Measurements from ENCODE around the gene CST9L.
A peak's percentile ranks its signal among the peaks of the same experiment; 100 is the strongest.

CST9L gene

DNA sequence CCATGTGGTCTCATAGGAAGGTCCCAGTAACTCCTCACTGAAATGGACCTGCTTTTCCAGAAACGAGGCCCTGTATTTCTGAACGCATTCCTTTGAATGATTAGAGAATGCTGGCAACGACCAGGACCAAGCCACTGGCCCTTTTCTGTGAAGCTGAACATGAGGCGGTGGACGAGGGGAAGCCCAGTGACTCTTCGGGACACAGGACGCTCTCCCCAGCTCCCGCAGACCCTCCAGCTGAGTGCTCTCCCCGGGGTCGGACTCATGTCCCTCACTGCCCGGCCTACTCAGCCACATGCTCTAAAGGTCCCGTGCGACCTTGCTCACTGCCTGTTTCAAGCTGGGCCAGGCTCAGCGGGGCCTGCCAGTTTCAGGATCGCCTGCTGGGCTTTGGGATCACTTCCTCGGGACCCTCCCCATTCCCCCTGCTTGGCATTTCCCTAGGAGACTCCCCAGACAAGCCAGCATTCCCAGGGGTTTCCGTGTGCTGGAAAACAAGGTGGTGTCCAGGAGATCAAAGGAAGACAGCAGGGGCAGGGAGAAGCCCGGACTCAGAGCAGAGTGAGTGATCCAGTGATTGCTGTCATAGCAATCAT, 40.1 kb upstream of the CST9L start:
- TF ChIP-seq, protein P1, sequence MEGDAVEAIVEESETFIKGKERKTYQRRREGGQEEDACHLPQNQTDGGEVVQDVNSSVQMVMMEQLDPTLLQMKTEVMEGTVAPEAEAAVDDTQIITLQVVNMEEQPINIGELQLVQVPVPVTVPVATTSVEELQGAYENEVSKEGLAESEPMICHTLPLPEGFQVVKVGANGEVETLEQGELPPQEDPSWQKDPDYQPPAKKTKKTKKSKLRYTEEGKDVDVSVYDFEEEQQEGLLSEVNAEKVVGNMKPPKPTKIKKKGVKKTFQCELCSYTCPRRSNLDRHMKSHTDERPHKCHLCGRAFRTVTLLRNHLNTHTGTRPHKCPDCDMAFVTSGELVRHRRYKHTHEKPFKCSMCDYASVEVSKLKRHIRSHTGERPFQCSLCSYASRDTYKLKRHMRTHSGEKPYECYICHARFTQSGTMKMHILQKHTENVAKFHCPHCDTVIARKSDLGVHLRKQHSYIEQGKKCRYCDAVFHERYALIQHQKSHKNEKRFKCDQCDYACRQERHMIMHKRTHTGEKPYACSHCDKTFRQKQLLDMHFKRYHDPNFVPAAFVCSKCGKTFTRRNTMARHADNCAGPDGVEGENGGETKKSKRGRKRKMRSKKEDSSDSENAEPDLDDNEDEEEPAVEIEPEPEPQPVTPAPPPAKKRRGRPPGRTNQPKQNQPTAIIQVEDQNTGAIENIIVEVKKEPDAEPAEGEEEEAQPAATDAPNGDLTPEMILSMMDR (IDR thresholded peaks at IDR 0.05): no peak
- no peak overlapping the region for H3K27ac ChIP-seq
- intact Hi-C loops (cut with DNase I; ENCODE audit: low total_unique reads): loop anchor here (10.0 kb wide), 2 partner anchors 164 to 264 kb away; no protein-coding TSS in a partner anchor
- no peaks in the 10 kb centered on the region for H3K36me3 ChIP-seq
- H3K27me3 ChIP-seq: peaks cover 0 to 8% of the 10 kb centered on the region in 2 donors
- peaks cover 0 to 21% (median under 1%) of the 10 kb centered on the region in 4 donors for H3K4me1 ChIP-seq
- no peak for DNase-seq
- no peak overlapping the region for H3K4me3 ChIP-seq
- no peaks in the 10 kb centered on the region for H3K9me3 ChIP-seq

DNA sequence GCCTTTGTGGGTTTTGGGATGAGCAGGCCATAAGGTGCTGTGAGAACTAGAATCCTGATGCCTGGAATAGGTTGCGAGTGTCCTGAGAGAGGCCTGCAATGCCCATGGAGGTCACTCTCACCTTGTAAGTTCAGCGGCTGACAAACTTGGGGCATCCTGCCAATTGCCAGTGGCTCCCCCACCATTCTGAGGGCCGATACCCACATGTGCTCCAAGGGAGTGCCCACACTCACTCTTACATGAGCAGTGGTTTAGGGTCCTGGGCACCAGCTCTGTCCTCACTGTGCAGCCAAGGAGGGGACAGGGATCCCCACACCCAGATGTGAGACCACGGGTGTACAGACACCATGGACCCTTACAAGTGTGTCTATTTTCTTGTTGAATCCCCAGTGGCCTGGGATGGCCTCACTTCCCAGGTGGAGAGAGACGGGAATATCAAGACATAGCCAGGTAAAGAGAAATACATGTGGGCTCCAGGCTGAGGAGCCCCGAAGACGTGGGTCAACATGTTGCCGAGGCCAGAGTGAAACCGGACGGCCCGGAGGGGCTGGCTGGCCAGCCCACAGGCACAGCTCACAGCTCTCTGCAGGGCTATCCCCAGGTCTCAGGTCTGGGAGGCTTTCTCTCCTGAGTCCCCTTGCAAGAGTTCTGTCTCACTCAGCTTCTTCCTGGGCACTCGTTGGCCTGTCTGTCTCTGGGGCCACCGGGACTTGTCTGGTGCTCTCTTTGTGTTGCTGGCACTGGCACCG, 39.4 kb upstream of the CST9L start:
- Histone ChIP-seq H3K27me3 (peaks cover 0 to 8% of the 10 kb centered on the region in 2 donors), H3K4me3 (no peak overlapping the region), H3K27ac (no peak overlapping the region), H3K36me3 (no peaks in the 10 kb centered on the region), H3K9me3 (no peaks in the 10 kb centered on the region), H3K4me1 (peaks cover 0 to 15% (median 0%) of the 10 kb centered on the region in 4 donors)
- intact Hi-C loops (cut with DNase I; ENCODE audit: low total_unique reads): loop anchor here (10.0 kb wide), 2 partner anchors 163 to 263 kb away; no protein-coding TSS in a partner anchor
- TF ChIP-seq, protein P1 (IDR thresholded peaks at IDR 0.05): no peak
- DNase-seq: no peak

DNA sequence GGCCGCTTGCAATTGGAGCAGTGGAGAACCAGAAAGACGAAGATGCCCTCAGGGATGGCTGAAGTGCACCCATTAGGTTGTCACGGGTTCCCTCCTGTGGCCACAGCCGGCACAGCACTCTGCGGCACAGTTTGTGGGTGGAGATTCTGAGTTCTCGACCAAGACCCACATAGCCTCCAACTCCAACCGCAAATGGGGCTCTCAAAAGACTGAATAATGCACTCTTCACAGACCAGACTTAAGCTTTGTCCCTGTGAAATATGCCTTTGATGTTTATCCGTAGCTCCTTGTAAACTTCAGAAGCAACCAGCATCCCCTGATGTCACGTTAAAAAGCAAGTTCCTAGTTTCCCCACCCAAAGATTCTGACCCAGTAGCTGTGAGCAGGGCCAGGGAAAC, 38.4 kb upstream of the CST9L start:
- Histone ChIP-seq H3K27ac (no peak overlapping the region), H3K9me3 (no peaks in the 10 kb centered on the region), H3K4me1 (peaks cover 0 to 7% (median 0%) of the 10 kb centered on the region in 4 donors), H3K36me3 (no peaks in the 10 kb centered on the region), H3K4me3 (no peak overlapping the region), H3K27me3 (peaks cover 0 to 8% of the 10 kb centered on the region in 2 donors)
- TF ChIP-seq, protein P1 (IDR thresholded peaks at IDR 0.05): peak; percentile 89 to 91
- peak; percentile 85 to 88 for DNase-seq
- intact Hi-C loops (cut with DNase I; ENCODE audit: low total_unique reads): loop anchor here (10.0 kb wide), 2 partner anchors 162 to 262 kb away; no protein-coding TSS in a partner anchor

DNA sequence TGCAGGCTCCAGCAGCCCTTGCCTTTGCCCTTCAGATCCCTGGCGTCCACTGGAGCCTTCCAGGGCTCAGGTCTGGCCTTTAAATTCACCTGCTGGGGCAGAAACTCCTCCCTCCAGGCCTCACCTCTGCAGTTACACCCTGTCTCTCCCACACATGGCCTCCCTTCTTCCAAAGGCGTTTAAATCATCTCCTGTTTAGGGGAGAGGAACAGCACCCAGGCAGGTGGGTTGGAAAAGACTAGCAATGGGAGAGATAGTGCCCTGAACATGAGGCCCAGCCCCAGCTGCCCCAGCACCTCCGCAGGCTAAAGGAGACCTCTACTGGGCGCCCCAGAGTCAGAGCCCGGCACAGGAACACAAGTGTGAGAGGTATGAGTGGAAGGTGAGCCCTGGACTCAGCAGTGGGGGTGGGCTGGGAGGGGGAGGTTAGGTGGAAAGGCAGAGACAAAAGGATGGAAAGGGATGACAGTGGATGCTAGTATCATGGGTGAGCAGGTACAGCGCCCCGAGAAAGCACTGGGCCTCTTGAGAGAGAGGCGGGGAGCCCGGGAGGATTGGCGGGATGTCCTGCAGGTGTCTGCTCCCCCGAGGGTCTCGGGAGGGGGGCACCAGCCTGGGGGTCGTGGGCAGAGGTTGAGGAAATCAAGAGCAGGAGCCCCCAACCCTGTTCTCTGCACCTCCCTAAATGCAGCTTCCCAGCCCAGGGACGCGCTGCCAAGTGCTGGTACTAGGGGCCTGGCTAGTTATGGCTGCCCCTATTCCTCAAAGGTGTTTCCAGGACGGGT, 37.8 kb upstream of the CST9L start, which contains the start of gene CST9:
TSS of gene CST9 (minus strand) at position 51 of the 785 bp plus-strand sequence. CDS start 53 bp downstream, outside the sequence.
- peaks cover 0 to 8% of the 10 kb centered on the region in 2 donors for H3K27me3 ChIP-seq
- TF ChIP-seq, protein P1 (IDR thresholded peaks at IDR 0.05): no peak
- H3K9me3 ChIP-seq: no peaks in the 10 kb centered on the region
- no peak for DNase-seq
- no peak within 1 kb of the TSS for H3K4me3 ChIP-seq
- intact Hi-C loops (cut with DNase I; ENCODE audit: low total_unique reads): loop anchor here (10.0 kb wide), 2 partner anchors 161 to 261 kb away; no protein-coding TSS in a partner anchor
- peaks cover 0 to 7% (median 0%) of the 10 kb centered on the region in 4 donors for H3K4me1 ChIP-seq
- no peaks in the 10 kb centered on the region for H3K36me3 ChIP-seq
- H3K27ac ChIP-seq: no peak within 1 kb of the TSS

DNA sequence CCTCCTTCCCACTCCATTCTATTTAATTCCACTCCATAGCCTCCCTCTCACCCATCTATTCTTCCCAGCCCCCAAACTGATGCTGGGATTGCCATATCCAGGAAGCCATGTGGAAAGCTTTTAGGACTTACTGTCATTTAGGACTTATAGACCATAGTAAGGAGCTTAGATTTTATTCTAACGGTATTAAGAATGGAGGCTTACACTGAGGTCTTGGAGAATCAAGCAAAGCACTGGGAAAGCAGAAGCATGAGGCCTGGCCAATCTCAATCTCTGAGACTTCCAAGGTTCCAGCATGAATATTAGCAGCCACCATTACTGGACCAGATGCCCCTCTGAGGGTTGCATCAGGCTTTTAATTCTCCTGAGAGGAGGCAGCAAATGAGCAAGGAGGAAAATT, 36.0 kb upstream of the CST9L start:
- Histone ChIP-seq H3K9me3 (no peaks in the 10 kb centered on the region), H3K27me3 (peaks cover 0 to 8% of the 10 kb centered on the region in 2 donors), H3K27ac (no peak overlapping the region), H3K4me3 (no peak overlapping the region), H3K36me3 (no peaks in the 10 kb centered on the region), H3K4me1 (peaks cover 0 to 7% (median 0%) of the 10 kb centered on the region in 4 donors)
- intact Hi-C loops (cut with DNase I; ENCODE audit: low total_unique reads): loop anchor here (10.0 kb wide), 2 partner anchors 160 to 260 kb away; no protein-coding TSS in a partner anchor
- no peak for DNase-seq
- TF ChIP-seq, protein P1 (IDR thresholded peaks at IDR 0.05): no peak
